Activated CD4-positive, alpha-beta T cell treated with anti-CD3 and anti-CD28 coated beads, Interleukin-2, Interleukin-6, amounts not matched to agents 100 ng/mL and 50 ng/mL, durations not matched to agents 16 hours and 8 hours (primary cell): Measurements from ENCODE around the gene DSEL.

Experiments
- DNase-seq: peaks from one replicate; pipeline ENCODE4 v3.0.0-alpha.2; 2020

Gene DSEL

GRCh38 chr18:67500522-67501205 is 15.9 kb downstream of the DSEL start:
- no peak for DNase-seq

- no peak for DNase-seq
Measured at GRCh38 chr18:67496469-67496868, 20.1 kb downstream of the DSEL start.

- DNase-seq, result no peak
Measured at GRCh38 chr18:67486534-67486933, 30.0 kb downstream of the DSEL start.

- no peak for DNase-seq
Measured at GRCh38 chr18:67485655-67486054, 30.9 kb downstream of the DSEL start.

- DNase-seq, result no peak
Measured at GRCh38 chr18:67484458-67484857, 32.1 kb downstream of the DSEL start.

GRCh38 chr18:67483952-67484351 is 32.6 kb downstream of the DSEL start:
- DNase-seq, result no peak

GRCh38 chr18:67483237-67483636 is 33.3 kb downstream of the DSEL start:
- DNase-seq, result no peak

- DNase-seq, result no peak
Measured at GRCh38 chr18:67478249-67478648, 38.3 kb downstream of the DSEL start.

- DNase-seq, result no peak
Measured at GRCh38 chr18:67477522-67477921, 39.0 kb downstream of the DSEL start.

GRCh38 chr18:67476585-67476984 is 39.9 kb downstream of the DSEL start:
- DNase-seq, result no peak

GRCh38 chr18:67475673-67476072 is 40.8 kb downstream of the DSEL start:
- DNase-seq, result no peak

GRCh38 chr18:67468038-67468437 is 48.5 kb downstream of the DSEL start:
- DNase-seq, result no peak

- no peak for DNase-seq
Measured at GRCh38 chr18:67467188-67467587, 49.3 kb downstream of the DSEL start.

- DNase-seq, result no peak
Measured at GRCh38 chr18:67464499-67464898, 52.0 kb downstream of the DSEL start.

- no peak for DNase-seq
Measured at GRCh38 chr18:67463829-67464228, 52.7 kb downstream of the DSEL start.

GRCh38 chr18:67456711-67457110 is 59.8 kb downstream of the DSEL start:
- DNase-seq, result no peak
